Stimulated activated CD8-positive, alpha-beta memory T cell treated with anti-CD3 and anti-CD28 coated beads, Interleukin-7, amount 100 ng/mL, for 4 hours (primary cell): ENCODE results near the gene ZGLP1.
A peak's percentile ranks its signal among the peaks of the same experiment; 100 is the strongest.

Source experiments
- DNase-seq, 2 donors: peaks; one replicate each; pipeline ENCODE4 v3.0.0-alpha.2; 2020; ENCODE audit warnings: low read depth in 2 of 2

Gene ZGLP1

GRCh38 chr19:10277795-10278589 lies 31.6 kb downstream of the ZGLP1 start:
- DNase-seq, result no peak

GRCh38 chr19:10274589-10274988 lies 35.0 kb downstream of the ZGLP1 start:
- DNase-seq, result no peak

- DNase-seq, result peak in 1 of 2 donors; percentile 33
Measured at GRCh38 chr19:10271543-10272086, 38.0 kb downstream of the ZGLP1 start.

- peak; percentile 65 to 74 for DNase-seq
Measured at GRCh38 chr19:10270616-10271394, 38.8 kb downstream of the ZGLP1 start, which contains the start of gene ICAM1. Gene ICAM1 (plus strand): TSS chr19:10271120. CDS start chr19:10271160, 40 bp downstream.

GRCh38 chr19:10270180-10270615 lies 39.4 kb downstream of the ZGLP1 start:
- peak; percentile 59 to 75 for DNase-seq

- peak; percentile 72 to 77 for DNase-seq
Measured at GRCh38 chr19:10269333-10270179, 40.1 kb downstream of the ZGLP1 start.

GRCh38 chr19:10268071-10268470 lies 41.5 kb downstream of the ZGLP1 start:
- DNase-seq, result no peak

GRCh38 chr19:10266706-10267105 lies 42.9 kb downstream of the ZGLP1 start:
- no peak for DNase-seq

- no peak for DNase-seq
Measured at GRCh38 chr19:10262771-10263170, 46.8 kb downstream of the ZGLP1 start.

GRCh38 chr19:10260141-10260584 lies 49.5 kb downstream of the ZGLP1 start:
- DNase-seq, result peak; percentile 45 to 50

- peak; percentile 81 to 91 for DNase-seq
Measured at GRCh38 chr19:10259162-10259905, 50.3 kb downstream of the ZGLP1 start.

- DNase-seq, result no peak
Measured at GRCh38 chr19:10258080-10258710, 51.4 kb downstream of the ZGLP1 start.

- no peak for DNase-seq
Measured at GRCh38 chr19:10256970-10257615, 52.5 kb downstream of the ZGLP1 start.

GRCh38 chr19:10256551-10256950 lies 53.1 kb downstream of the ZGLP1 start:
- DNase-seq, result no peak

GRCh38 chr19:10255358-10255757 lies 54.3 kb downstream of the ZGLP1 start:
- no peak for DNase-seq
